Stimulated activated CD4-positive, alpha-beta T cell treated with anti-CD3 and anti-CD28 coated beads, Interleukin-12 subunit alpha, Interleukin-12 subunit beta, amount 100 ng/mL, for 4 hours (primary cell): ENCODE data around the gene CELF2.

Source experiments
- DNase-seq: peaks from one replicate; pipeline ENCODE4 v3.0.0-alpha.2; 2020

CELF2 gene

GRCh38 chr10:11307937-11308336 lies 290.3 kb downstream of the CELF2 start:
- no peak for DNase-seq

GRCh38 chr10:11311027-11311426 lies 293.4 kb downstream of the CELF2 start:
- DNase-seq = no peak

GRCh38 chr10:11313463-11313862 lies 295.8 kb downstream of the CELF2 start:
- DNase-seq = no peak

- no peak for DNase-seq
Measured at GRCh38 chr10:11317936-11318670, 300.4 kb downstream of the CELF2 start.

GRCh38 chr10:11318826-11319598 lies 301.3 kb downstream of the CELF2 start:
- DNase-seq = no peak

- no peak for DNase-seq
Measured at GRCh38 chr10:11319990-11320602, 302.4 kb downstream of the CELF2 start.

- no peak for DNase-seq
Measured at GRCh38 chr10:11320809-11321520, 303.3 kb downstream of the CELF2 start.

- no peak for DNase-seq
Measured at GRCh38 chr10:11322698-11323097, 305.0 kb downstream of the CELF2 start.

- no peak for DNase-seq
Measured at GRCh38 chr10:11324761-11325321, 307.2 kb downstream of the CELF2 start.

GRCh38 chr10:11325817-11326216 lies 308.1 kb downstream of the CELF2 start:
- DNase-seq = no peak

GRCh38 chr10:11326241-11326640 lies 308.6 kb downstream of the CELF2 start:
- DNase-seq = no peak

GRCh38 chr10:11326913-11327616 lies 309.4 kb downstream of the CELF2 start:
- no peak for DNase-seq

- no peak for DNase-seq
Measured at GRCh38 chr10:11328264-11329061, 310.8 kb downstream of the CELF2 start.

- DNase-seq = no peak
Measured at GRCh38 chr10:11329062-11329673, 311.5 kb downstream of the CELF2 start.

- no peak for DNase-seq
Measured at GRCh38 chr10:11330383-11331045, 312.8 kb downstream of the CELF2 start.

GRCh38 chr10:11331046-11331577 lies 313.4 kb downstream of the CELF2 start:
- DNase-seq = no peak

GRCh38 chr10:11331726-11332125 lies 314.1 kb downstream of the CELF2 start:
- DNase-seq = no peak

- DNase-seq = no peak
Measured at GRCh38 chr10:11332846-11333245, 315.2 kb downstream of the CELF2 start.

GRCh38 chr10:11334436-11334835 lies 316.8 kb downstream of the CELF2 start:
- no peak for DNase-seq

- DNase-seq = no peak
Measured at GRCh38 chr10:11335167-11335652, 317.5 kb downstream of the CELF2 start.
